ENCODE data around the gene PAQR8.
"Not testable (repeated sequence)": the region's sequence is repeated elsewhere in the genome, so short reads cannot be mapped to it uniquely, and the experiment has no call there.

DNA sequence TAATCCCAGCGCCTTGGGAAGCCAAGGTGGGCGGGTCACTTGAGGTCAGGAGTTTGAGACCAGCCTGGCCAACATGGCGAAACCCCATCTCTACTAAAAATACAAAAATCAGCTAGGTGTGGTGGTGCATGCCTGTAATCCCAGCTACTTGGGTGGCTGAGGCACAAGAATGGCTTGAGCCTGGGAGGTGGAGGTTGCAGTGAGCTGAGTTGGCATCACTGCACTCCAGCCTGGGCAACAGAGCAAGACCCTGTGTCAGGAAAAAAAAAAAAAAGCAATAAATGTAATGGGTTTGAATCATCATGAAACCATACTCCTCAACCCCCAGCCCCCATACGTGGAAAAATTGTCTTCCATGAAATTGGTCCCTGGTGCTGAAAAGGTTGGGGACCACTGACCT is 26.2 kb downstream of the PAQR8 start:
- TF ChIP-seq EZH2 (IDR thresholded peaks at IDR 0.05; ENCODE audit: insufficient read depth, low read length), result not testable (repeated sequence)
- TF ChIP-seq, protein P1, sequence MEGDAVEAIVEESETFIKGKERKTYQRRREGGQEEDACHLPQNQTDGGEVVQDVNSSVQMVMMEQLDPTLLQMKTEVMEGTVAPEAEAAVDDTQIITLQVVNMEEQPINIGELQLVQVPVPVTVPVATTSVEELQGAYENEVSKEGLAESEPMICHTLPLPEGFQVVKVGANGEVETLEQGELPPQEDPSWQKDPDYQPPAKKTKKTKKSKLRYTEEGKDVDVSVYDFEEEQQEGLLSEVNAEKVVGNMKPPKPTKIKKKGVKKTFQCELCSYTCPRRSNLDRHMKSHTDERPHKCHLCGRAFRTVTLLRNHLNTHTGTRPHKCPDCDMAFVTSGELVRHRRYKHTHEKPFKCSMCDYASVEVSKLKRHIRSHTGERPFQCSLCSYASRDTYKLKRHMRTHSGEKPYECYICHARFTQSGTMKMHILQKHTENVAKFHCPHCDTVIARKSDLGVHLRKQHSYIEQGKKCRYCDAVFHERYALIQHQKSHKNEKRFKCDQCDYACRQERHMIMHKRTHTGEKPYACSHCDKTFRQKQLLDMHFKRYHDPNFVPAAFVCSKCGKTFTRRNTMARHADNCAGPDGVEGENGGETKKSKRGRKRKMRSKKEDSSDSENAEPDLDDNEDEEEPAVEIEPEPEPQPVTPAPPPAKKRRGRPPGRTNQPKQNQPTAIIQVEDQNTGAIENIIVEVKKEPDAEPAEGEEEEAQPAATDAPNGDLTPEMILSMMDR (IDR thresholded peaks at IDR 0.05; ENCODE audit: insufficient read depth, low read depth, low read length), result not testable (repeated sequence)
